Measurements from ENCODE around the gene HEXD. TPM values are rescaled to one million over a fixed set of nuclear protein-coding genes. Genes with fewer than 3 reads are reported as not detected.

HEXD gene
- total RNA-seq, 2 experiments from 2014 or later, result 65.5 to 70.2 TPM

GRCh38 chr17:82438401-82439193 lies 20.4 kb downstream of the HEXD start:
- peaks cover 14% of the 10 kb centered on the region for H3K4me1 Mint-ChIP-seq
- CTCF ChIA-PET, result interaction anchor here (0.7 kb wide), 1 partner anchor 785 kb away, joined by 3 read pairs; no protein-coding TSS in a partner anchor
- no peak overlapping the region for H3K4me3 Mint-ChIP-seq
- H3K27ac Mint-ChIP-seq, result no peak overlapping the region
- POLR2A ChIA-PET, result no interaction called here
- peaks cover 15% of the 10 kb centered on the region for H3K36me3 Mint-ChIP-seq (ENCODE audit: low read depth)
- H3K9me3 Mint-ChIP-seq, result no peaks in the 10 kb centered on the region
- DNase-seq, result no peak
- H3K27me3 Mint-ChIP-seq, result no peaks in the 10 kb centered on the region

- CTCF ChIA-PET, result no interaction called here
- POLR2A ChIA-PET, result no interaction called here
- H3K4me3 Mint-ChIP-seq, result no peak overlapping the region
- DNase-seq, result no peak
- peaks cover 8% of the 10 kb centered on the region for H3K4me1 Mint-ChIP-seq
- H3K9me3 Mint-ChIP-seq, result no peaks in the 10 kb centered on the region
- H3K27me3 Mint-ChIP-seq, result no peaks in the 10 kb centered on the region
- H3K27ac Mint-ChIP-seq, result no peak overlapping the region
- peaks cover 14% of the 10 kb centered on the region for H3K36me3 Mint-ChIP-seq (ENCODE audit: low read depth)
These were observed 21.2 kb downstream of the HEXD start for GRCh38 chr17:82439194-82439828.

GRCh38 chr17:82439829-82440365 lies 21.8 kb downstream of the HEXD start:
- H3K36me3 Mint-ChIP-seq (ENCODE audit: low read depth), result peaks cover 15% of the 10 kb centered on the region
- no peak overlapping the region for H3K4me3 Mint-ChIP-seq
- CTCF ChIA-PET, result no interaction called here
- H3K27me3 Mint-ChIP-seq, result no peaks in the 10 kb centered on the region
- no peak for DNase-seq
- H3K9me3 Mint-ChIP-seq, result no peaks in the 10 kb centered on the region
- peaks cover 4% of the 10 kb centered on the region for H3K4me1 Mint-ChIP-seq
- POLR2A ChIA-PET, result no interaction called here
- H3K27ac Mint-ChIP-seq, result no peak overlapping the region

GRCh38 chr17:82440469-82440981 lies 22.4 kb downstream of the HEXD start:
- H3K4me3 Mint-ChIP-seq, result no peak overlapping the region
- H3K9me3 Mint-ChIP-seq, result no peaks in the 10 kb centered on the region
- H3K27me3 Mint-ChIP-seq, result no peaks in the 10 kb centered on the region
- H3K27ac Mint-ChIP-seq, result no peak overlapping the region
- POLR2A ChIA-PET, result no interaction called here
- peaks cover 15% of the 10 kb centered on the region for H3K36me3 Mint-ChIP-seq (ENCODE audit: low read depth)
- no peak for DNase-seq
- no peaks in the 10 kb centered on the region for H3K4me1 Mint-ChIP-seq
- CTCF ChIA-PET, result no interaction called here

GRCh38 chr17:82440991-82441627 lies 23.0 kb downstream of the HEXD start:
- ChIA-PET POLR2A (no interaction called here), CTCF (no interaction called here)
- Mint-ChIP-seq H3K27me3 (no peaks in the 10 kb centered on the region), H3K4me1 (no peaks in the 10 kb centered on the region), H3K4me3 (no peak overlapping the region), H3K27ac (peak overlapping the region; percentile 13), H3K36me3 (ENCODE audit: low read depth) (peaks cover 17% of the 10 kb centered on the region), H3K9me3 (no peaks in the 10 kb centered on the region)
- DNase-seq, result no peak

GRCh38 chr17:82441691-82442487 lies 23.7 kb downstream of the HEXD start:
- peak overlapping the region; percentile 13 for H3K27ac Mint-ChIP-seq
- H3K9me3 Mint-ChIP-seq, result no peaks in the 10 kb centered on the region
- no peak for DNase-seq
- H3K36me3 Mint-ChIP-seq (ENCODE audit: low read depth), result peaks cover 22% of the 10 kb centered on the region
- POLR2A ChIA-PET, result no interaction called here
- H3K27me3 Mint-ChIP-seq, result no peaks in the 10 kb centered on the region
- CTCF ChIA-PET, result no interaction called here
- no peak overlapping the region for H3K4me3 Mint-ChIP-seq
- H3K4me1 Mint-ChIP-seq, result peaks cover 2% of the 10 kb centered on the region

- no peak overlapping the region for H3K27ac Mint-ChIP-seq
- peaks cover 8% of the 10 kb centered on the region for H3K4me1 Mint-ChIP-seq
- peaks cover 23% of the 10 kb centered on the region for H3K36me3 Mint-ChIP-seq (ENCODE audit: low read depth)
- no peak for DNase-seq
- ChIA-PET CTCF (no interaction called here), POLR2A (no interaction called here)
- H3K9me3 Mint-ChIP-seq, result no peaks in the 10 kb centered on the region
- H3K27me3 Mint-ChIP-seq, result no peaks in the 10 kb centered on the region
- no peak overlapping the region for H3K4me3 Mint-ChIP-seq
These were observed 24.7 kb downstream of the HEXD start for GRCh38 chr17:82442643-82443464.

GRCh38 chr17:82443465-82444283 lies 25.5 kb downstream of the HEXD start:
- Mint-ChIP-seq H3K36me3 (ENCODE audit: low read depth) (peaks cover 23% of the 10 kb centered on the region), H3K4me1 (peaks cover 10% of the 10 kb centered on the region), H3K4me3 (no peak overlapping the region), H3K9me3 (no peaks in the 10 kb centered on the region), H3K27ac (no peak overlapping the region), H3K27me3 (no peaks in the 10 kb centered on the region)
- ChIA-PET POLR2A (no interaction called here), CTCF (interaction anchor here (1.3 kb wide), 1 partner anchor 15 kb away, joined by 3 read pairs; no protein-coding TSS in a partner anchor)
- no peak for DNase-seq

- H3K9me3 Mint-ChIP-seq, result no peaks in the 10 kb centered on the region
- peaks cover 14% of the 10 kb centered on the region for H3K4me1 Mint-ChIP-seq
- H3K36me3 Mint-ChIP-seq (ENCODE audit: low read depth), result peaks cover 30% of the 10 kb centered on the region
- H3K4me3 Mint-ChIP-seq, result no peak overlapping the region
- DNase-seq, result no peak
- CTCF ChIA-PET, result interaction anchor here (1.3 kb wide), 1 partner anchor 16 kb away, joined by 3 read pairs; no protein-coding TSS in a partner anchor
- POLR2A ChIA-PET, result no interaction called here
- no peak overlapping the region for H3K27ac Mint-ChIP-seq
- no peaks in the 10 kb centered on the region for H3K27me3 Mint-ChIP-seq
These were observed 26.2 kb downstream of the HEXD start for GRCh38 chr17:82444284-82444893.

GRCh38 chr17:82444941-82445521 lies 26.9 kb downstream of the HEXD start:
- H3K4me3 Mint-ChIP-seq, result no peak overlapping the region
- CTCF ChIA-PET, result interaction anchor here (1.0 kb wide), 1 partner anchor 8 kb away, joined by 3 read pairs; no protein-coding TSS in a partner anchor

GRCh38 chr17:82445542-82445941 lies 27.4 kb downstream of the HEXD start:
- Mint-ChIP-seq H3K27me3 (no peaks in the 10 kb centered on the region), H3K4me1 (peaks cover 14% of the 10 kb centered on the region), H3K27ac (no peak overlapping the region), H3K4me3 (no peak overlapping the region), H3K36me3 (ENCODE audit: low read depth) (peaks cover 32% of the 10 kb centered on the region), H3K9me3 (no peaks in the 10 kb centered on the region)
- ChIA-PET CTCF (interaction anchor here (1.0 kb wide), 1 partner anchor 8 kb away, joined by 3 read pairs; no protein-coding TSS in a partner anchor), POLR2A (no interaction called here)
- no peak for DNase-seq

More at GRCh38 chr17:82444941-82445521, 26.9 kb downstream of the HEXD start:
- no peak for DNase-seq
- Mint-ChIP-seq H3K36me3 (ENCODE audit: low read depth) (peaks cover 35% of the 10 kb centered on the region), H3K4me1 (peaks cover 14% of the 10 kb centered on the region), H3K27ac (no peak overlapping the region), H3K27me3 (no peaks in the 10 kb centered on the region), H3K9me3 (no peaks in the 10 kb centered on the region)
- POLR2A ChIA-PET, result no interaction called here
